ENCODE data around the gene ATMIN. TPM values are rescaled to one million over a fixed set of nuclear protein-coding genes. Genes with fewer than 3 reads are reported as not detected.

ATMIN gene
- total and polyA plus RNA-seq, 10 of the 15 experiments (the other 5 are each of a cell fraction or from before 2014, with no cell fraction given), result 5.2 to 28.9 (median 18.3) TPM

DNA sequence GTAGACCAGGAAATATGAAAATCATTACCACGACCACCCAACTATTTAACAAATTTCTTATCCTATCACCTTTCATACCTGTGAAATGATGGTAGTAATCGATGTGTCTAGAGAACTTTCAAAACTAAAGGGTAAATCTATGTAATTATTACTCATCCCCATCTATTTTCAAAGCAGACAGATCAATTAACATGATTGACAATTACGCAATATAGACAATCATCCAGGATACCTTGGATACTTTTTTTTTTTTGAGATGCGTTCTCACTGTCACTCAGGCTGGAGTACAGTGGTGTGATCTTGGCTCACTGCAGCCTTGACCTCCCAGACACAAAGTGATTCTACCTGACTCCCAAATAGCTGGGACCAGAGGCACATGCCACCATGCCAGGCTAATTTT is 45.4 kb downstream of the ATMIN start:
- SMC1A ChIA-PET (ENCODE audit: uncharacterized antibody, unreplicated experiment), result no interaction called here
- POLR2A ChIA-PET, result no interaction called here
- Histone ChIP-seq H3K36me3 (ENCODE audit: control insufficient read depth in 2 of 2, insufficient read depth in 2 of 2, low read length in 1 of 2) (no peaks in the 10 kb centered on the region; a peak in 1 of 4 replicates), H2AFZ (ENCODE audit: control insufficient read depth, low read depth, low read length) (no peak overlapping the region), H3K4me1 (ENCODE audit: control insufficient read depth, insufficient read depth, low read length) (peaks cover 4% of the 10 kb centered on the region), H3K9me3 (replicated peaks; ENCODE audit: control insufficient read depth, insufficient read depth, low read length) (no peaks in the 10 kb centered on the region), H3K9ac (ENCODE audit: control insufficient read depth, insufficient read depth, low read length) (no peak overlapping the region), H3K27me3 (replicated peaks in 1 of 2; ENCODE audit: control insufficient read depth in 2 of 2, insufficient read depth in 2 of 2, low read length in 1 of 2) (no peaks in the 10 kb centered on the region), H4K20me1 (ENCODE audit: control insufficient read depth, insufficient read depth) (no peaks in the 10 kb centered on the region), H3K79me2 (ENCODE audit: control insufficient read depth, insufficient read depth, low read length) (no peaks in the 10 kb centered on the region), H3K27ac (ENCODE audit: control insufficient read depth, insufficient read depth) (no peak overlapping the region), H3K4me3 (no peak overlapping the region), H3K4me2 (ENCODE audit: control insufficient read depth, insufficient read depth) (no peak overlapping the region)
- CTCF ChIA-PET, result no interaction called here
- BruUV-seq (replicated peaks), result no TSS peak
- FAIRE-seq (no peak), ATAC-seq (no peak), DNase-seq (ENCODE audit: low read depth, low spot score) (no peak)
- RAD21 ChIA-PET (ENCODE audit: unreplicated experiment), result no interaction called here
- no peak for TF ChIP-seq NFYA (IDR thresholded peaks at IDR 0.05; ENCODE audit: borderline replicate concordance, low read depth, low read length)
- TF ChIP-seq, protein P1, sequence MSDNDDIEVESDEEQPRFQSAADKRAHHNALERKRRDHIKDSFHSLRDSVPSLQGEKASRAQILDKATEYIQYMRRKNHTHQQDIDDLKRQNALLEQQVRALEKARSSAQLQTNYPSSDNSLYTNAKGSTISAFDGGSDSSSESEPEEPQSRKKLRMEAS (IDR thresholded peaks at IDR 0.05; ENCODE audit: low read depth, low read length), result no peak
- TF ChIP-seq, protein P2, sequence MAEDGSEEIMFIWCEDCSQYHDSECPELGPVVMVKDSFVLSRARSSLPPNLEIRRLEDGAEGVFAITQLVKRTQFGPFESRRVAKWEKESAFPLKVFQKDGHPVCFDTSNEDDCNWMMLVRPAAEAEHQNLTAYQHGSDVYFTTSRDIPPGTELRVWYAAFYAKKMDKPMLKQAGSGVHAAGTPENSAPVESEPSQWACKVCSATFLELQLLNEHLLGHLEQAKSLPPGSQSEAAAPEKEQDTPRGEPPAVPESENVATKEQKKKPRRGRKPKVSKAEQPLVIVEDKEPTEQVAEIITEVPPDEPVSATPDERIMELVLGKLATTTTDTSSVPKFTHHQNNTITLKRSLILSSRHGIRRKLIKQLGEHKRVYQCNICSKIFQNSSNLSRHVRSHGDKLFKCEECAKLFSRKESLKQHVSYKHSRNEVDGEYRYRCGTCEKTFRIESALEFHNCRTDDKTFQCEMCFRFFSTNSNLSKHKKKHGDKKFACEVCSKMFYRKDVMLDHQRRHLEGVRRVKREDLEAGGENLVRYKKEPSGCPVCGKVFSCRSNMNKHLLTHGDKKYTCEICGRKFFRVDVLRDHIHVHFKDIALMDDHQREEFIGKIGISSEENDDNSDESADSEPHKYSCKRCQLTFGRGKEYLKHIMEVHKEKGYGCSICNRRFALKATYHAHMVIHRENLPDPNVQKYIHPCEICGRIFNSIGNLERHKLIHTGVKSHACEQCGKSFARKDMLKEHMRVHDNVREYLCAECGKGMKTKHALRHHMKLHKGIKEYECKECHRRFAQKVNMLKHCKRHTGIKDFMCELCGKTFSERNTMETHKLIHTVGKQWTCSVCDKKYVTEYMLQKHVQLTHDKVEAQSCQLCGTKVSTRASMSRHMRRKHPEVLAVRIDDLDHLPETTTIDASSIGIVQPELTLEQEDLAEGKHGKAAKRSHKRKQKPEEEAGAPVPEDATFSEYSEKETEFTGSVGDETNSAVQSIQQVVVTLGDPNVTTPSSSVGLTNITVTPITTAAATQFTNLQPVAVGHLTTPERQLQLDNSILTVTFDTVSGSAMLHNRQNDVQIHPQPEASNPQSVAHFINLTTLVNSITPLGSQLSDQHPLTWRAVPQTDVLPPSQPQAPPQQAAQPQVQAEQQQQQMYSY (CRISPR knock-in tag; IDR thresholded peaks at IDR 0.05), result no peak
- TF ChIP-seq, protein P3, sequence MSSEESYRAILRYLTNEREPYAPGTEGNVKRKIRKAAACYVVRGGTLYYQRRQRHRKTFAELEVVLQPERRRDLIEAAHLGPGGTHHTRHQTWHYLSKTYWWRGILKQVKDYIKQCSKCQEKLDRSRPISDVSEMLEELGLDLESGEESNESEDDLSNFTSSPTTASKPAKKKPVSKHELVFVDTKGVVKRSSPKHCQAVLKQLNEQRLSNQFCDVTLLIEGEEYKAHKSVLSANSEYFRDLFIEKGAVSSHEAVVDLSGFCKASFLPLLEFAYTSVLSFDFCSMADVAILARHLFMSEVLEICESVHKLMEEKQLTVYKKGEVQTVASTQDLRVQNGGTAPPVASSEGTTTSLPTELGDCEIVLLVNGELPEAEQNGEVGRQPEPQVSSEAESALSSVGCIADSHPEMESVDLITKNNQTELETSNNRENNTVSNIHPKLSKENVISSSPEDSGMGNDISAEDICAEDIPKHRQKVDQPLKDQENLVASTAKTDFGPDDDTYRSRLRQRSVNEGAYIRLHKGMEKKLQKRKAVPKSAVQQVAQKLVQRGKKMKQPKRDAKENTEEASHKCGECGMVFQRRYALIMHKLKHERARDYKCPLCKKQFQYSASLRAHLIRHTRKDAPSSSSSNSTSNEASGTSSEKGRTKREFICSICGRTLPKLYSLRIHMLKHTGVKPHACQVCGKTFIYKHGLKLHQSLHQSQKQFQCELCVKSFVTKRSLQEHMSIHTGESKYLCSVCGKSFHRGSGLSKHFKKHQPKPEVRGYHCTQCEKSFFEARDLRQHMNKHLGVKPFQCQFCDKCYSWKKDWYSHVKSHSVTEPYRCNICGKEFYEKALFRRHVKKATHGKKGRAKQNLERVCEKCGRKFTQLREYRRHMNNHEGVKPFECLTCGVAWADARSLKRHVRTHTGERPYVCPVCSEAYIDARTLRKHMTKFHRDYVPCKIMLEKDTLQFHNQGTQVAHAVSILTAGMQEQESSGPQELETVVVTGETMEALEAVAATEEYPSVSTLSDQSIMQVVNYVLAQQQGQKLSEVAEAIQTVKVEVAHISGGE (CRISPR knock-in tag; IDR thresholded peaks at IDR 0.05), result no peak
- TF ChIP-seq TARDBP (IDR thresholded peaks at IDR 0.05; ENCODE audit: borderline replicate concordance), result no peak
- TF ChIP-seq IRF4 (IDR thresholded peaks at IDR 0.05; ENCODE audit: low read depth, low read length), result no peak
- no peak for TF ChIP-seq RELA (IDR thresholded peaks at IDR 0.05; ENCODE audit: borderline replicate concordance, partially characterized antibody)
- no peak for TF ChIP-seq GABPA (IDR thresholded peaks at IDR 0.05; ENCODE audit: low read depth)
- TF ChIP-seq ESRRA (IDR thresholded peaks at IDR 0.05; ENCODE audit: low read length), result no peak
- TF ChIP-seq NRF1 (conservative IDR thresholded peaks at IDR 0.05; ENCODE audit: low read depth, low read length), result no peak
- TF ChIP-seq POU2F2 (IDR thresholded peaks at IDR 0.05; ENCODE audit: borderline replicate concordance, low read depth, low read length), result no peak
- no peak for TF ChIP-seq MTA2 (IDR thresholded peaks at IDR 0.05; ENCODE audit: low read depth)
- intact Hi-C loops (cut with micrococcal nuclease; ENCODE audit: unreplicated experiment), result no loop called here
- WGBS (ENCODE audit: insufficient coverage, insufficient replicate concordance, low lambda C conversion rate, missing lambda C conversion rate), result 91% methylated on average over 4 of the region's 4 CpGs
- in situ Hi-C loops (cut with MboI), result no loop called here
